Neural progenitor cell (in vitro differentiated cells): ENCODE measurements around the gene GATD1.

ENCODE experiments used
- EZH2 ChIP-seq: fragments of 200-600 bp; sonication (generic); IDR thresholded peaks from 2 replicates; pipeline ENCODE4 v1.6.1; 2017; ENCODE audit warnings: antibody characterized with exemption, mild to moderate bottlenecking, moderate library complexity
- TF ChIP-seq, protein P1 (sequence below): fragments of 200-600 bp; sonication (generic); IDR thresholded peaks from 2 replicates; pipeline ENCODE4 v1.5.1; 2017; ENCODE audit warnings: antibody characterized with exemption, mild to moderate bottlenecking

DNA sequence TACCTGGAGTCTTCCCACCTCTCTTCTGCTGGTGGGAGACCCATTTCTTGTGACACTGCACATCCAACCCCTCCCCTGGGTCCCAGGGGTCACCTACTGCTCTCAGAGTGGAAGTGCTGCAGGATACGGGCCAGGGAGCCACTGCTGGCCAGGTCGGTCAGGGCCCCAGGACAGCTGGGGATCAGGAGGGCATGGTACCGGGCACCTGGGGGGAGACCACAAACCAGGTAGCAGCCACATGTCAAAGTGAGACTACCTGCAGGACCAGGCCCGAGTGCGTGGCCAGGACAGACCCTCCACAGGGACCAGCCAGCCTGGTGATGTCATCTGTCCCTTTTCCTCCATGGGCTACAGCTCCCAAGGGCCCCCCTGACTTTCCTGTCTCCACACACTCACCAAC is 3.9 kb downstream of the GATD1 start:
- TF ChIP-seq, protein P1, sequence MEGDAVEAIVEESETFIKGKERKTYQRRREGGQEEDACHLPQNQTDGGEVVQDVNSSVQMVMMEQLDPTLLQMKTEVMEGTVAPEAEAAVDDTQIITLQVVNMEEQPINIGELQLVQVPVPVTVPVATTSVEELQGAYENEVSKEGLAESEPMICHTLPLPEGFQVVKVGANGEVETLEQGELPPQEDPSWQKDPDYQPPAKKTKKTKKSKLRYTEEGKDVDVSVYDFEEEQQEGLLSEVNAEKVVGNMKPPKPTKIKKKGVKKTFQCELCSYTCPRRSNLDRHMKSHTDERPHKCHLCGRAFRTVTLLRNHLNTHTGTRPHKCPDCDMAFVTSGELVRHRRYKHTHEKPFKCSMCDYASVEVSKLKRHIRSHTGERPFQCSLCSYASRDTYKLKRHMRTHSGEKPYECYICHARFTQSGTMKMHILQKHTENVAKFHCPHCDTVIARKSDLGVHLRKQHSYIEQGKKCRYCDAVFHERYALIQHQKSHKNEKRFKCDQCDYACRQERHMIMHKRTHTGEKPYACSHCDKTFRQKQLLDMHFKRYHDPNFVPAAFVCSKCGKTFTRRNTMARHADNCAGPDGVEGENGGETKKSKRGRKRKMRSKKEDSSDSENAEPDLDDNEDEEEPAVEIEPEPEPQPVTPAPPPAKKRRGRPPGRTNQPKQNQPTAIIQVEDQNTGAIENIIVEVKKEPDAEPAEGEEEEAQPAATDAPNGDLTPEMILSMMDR, result no peak
- TF ChIP-seq EZH2, result no peak
